ENCODE measurements around the gene TSPAN5. TPM values are rescaled to one million over a fixed set of nuclear protein-coding genes. Genes with fewer than 3 reads are reported as not detected.
A peak's percentile ranks its signal among the peaks of the same experiment; 100 is the strongest.

TSPAN5 gene
- total and polyA plus RNA-seq, 4 donors, result 60.7 to 93.9 (median 76.3) TPM

DNA sequence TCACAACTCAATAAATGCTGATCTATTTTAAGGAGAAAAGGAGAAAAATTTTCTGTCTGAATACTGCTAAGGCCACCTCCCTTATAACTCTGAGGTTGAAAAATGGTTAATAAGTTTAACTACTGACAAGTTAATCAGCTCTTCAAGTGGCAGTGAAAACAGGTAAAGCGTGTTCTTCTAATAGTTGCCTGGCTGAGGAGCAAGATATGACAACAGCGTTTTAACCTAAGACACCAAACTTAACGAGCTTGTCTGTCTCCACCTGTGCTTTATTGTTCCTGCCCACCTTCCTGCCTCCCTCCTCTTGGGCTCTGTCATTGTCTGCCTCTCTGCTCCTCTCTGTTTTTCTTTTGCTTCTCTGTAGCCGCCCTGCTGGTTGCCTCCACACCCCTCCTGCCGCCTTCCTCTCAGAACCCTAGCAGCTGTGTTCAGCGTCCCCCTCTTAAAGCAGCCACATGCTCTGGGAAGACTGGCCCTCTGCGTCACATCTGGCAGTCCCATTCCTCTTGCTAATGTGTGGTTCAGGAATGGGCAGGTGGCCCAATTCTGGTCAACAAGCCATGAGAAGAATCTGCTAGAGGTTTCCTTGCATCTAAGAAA, 4.3 kb upstream of the TSPAN5 start:
- 60% methylated on average over 7 of the region's 7 CpGs for WGBS (ENCODE audit: insufficient coverage)
- DNase-seq (ENCODE audit: low read depth in 4 of 6, low spot score in 6 of 6), result no peak

DNA sequence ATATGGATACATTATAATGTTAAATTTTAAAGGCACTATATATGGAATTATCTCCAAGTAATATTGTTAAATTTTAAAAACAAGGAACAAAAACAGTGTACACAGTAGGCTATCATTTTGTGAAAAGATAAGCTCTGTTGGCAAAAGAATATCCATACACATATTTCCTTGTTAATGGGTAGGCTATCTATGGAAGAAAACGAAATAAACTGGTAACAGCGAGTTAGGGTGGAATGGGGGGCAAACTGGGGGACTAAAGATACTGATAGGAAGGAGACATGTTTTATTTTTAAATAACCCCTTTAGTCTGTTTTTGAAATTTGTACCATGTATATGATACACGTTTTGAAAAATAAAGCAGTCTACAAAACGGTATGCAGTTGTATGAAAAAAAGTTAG, 3.6 kb upstream of the TSPAN5 start:
- Histone ChIP-seq H3K9me3 (ENCODE audit: control insufficient read depth, insufficient read depth, low read length) (peaks cover 4% of the 10 kb centered on the region), H3K27me3 (ENCODE audit: control insufficient read depth, insufficient read depth, low read length) (no peaks in the 10 kb centered on the region), H3K36me3 (ENCODE audit: control insufficient read depth, insufficient read depth, low read length) (no peaks in the 10 kb centered on the region), H3K4me1 (ENCODE audit: control insufficient read depth, insufficient read depth, low read length) (no peaks in the 10 kb centered on the region), H3K27ac (ENCODE audit: low read depth, low read length) (no peak overlapping the region), H3K4me3 (ENCODE audit: low read depth, low read length) (no peak overlapping the region)
- WGBS (ENCODE audit: insufficient coverage), result no CpG with 5 or more reads among the region's 4 CpGs
- no peak for DNase-seq (ENCODE audit: low read depth in 4 of 6, low spot score in 6 of 6)

More for the DNA sequence above, 4.3 kb upstream of the TSPAN5 start:
- Histone ChIP-seq H3K36me3 (ENCODE audit: control insufficient read depth, insufficient read depth, low read length) (no peaks in the 10 kb centered on the region), H3K27ac (ENCODE audit: low read depth, low read length) (no peak overlapping the region), H3K4me1 (ENCODE audit: control insufficient read depth, insufficient read depth, low read length) (no peaks in the 10 kb centered on the region), H3K4me3 (ENCODE audit: low read depth, low read length) (no peak overlapping the region), H3K9me3 (ENCODE audit: control insufficient read depth, insufficient read depth, low read length) (peaks cover 4% of the 10 kb centered on the region), H3K27me3 (ENCODE audit: control insufficient read depth, insufficient read depth, low read length) (no peaks in the 10 kb centered on the region)

DNA sequence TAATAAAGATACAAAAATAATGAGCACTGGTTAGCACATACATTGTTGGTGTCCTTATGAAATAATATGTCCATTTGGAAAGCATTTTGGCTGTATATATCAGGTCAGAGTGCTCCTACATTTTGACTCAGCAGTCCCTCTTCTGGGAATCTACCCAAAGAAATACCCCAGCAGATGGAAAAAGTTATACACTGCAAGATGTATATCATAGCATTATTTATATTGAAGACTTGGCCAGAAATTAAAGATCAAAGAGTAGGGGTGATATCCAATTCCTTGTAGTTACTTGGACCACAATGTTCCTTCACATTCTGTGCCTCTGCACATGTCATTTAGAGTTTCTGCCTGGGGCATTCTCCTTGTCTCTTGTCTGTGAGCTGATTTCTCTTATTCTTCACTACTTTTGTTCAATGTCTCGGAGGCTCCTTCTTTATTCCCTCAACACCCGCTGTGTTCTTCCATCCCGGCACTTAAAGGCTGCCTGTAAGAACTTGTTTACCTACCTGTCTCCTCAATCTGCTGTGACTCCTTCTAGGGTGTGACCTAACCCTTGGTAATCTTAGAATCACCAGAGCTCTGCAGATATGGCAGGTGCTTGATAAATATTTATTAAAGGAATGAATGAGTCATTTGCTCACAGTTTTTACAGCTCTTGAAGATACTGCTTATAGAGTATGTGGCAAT, 3.1 kb upstream of the TSPAN5 start:
- no peaks in the 10 kb centered on the region for H3K36me3 ChIP-seq (ENCODE audit: control insufficient read depth, insufficient read depth, low read length)
- 63% methylated on average over 3 of the region's 3 CpGs for WGBS (ENCODE audit: insufficient coverage)
- peak in 1 of 6 donors; percentile 39 for DNase-seq (ENCODE audit: low read depth in 4 of 6, low spot score in 6 of 6)

GRCh38 chr4:98659741-98660462, 1.5 kb upstream of the TSPAN5 start:
- Histone ChIP-seq H3K4me1 (ENCODE audit: control insufficient read depth, insufficient read depth, low read length) (peaks cover 2% of the 10 kb centered on the region), H3K36me3 (ENCODE audit: control insufficient read depth, insufficient read depth, low read length) (no peaks in the 10 kb centered on the region), H3K27me3 (ENCODE audit: control insufficient read depth, insufficient read depth, low read length) (no peaks in the 10 kb centered on the region), H3K4me3 (ENCODE audit: low read depth, low read length) (peak overlapping the region; percentile 89), H3K9me3 (ENCODE audit: control insufficient read depth, insufficient read depth, low read length) (peaks cover 4% of the 10 kb centered on the region), H3K27ac (ENCODE audit: low read depth, low read length) (no peak overlapping the region)
- 87% methylated on average over 3 of the region's 7 CpGs for WGBS (ENCODE audit: insufficient coverage)
- no peak for DNase-seq (ENCODE audit: low read depth in 4 of 6, low spot score in 6 of 6)

More for the DNA sequence above, 3.1 kb upstream of the TSPAN5 start:
- no peaks in the 10 kb centered on the region for H3K4me1 ChIP-seq (ENCODE audit: control insufficient read depth, insufficient read depth, low read length)
- H3K27me3 ChIP-seq (ENCODE audit: control insufficient read depth, insufficient read depth, low read length), result no peaks in the 10 kb centered on the region
- no peak overlapping the region for H3K4me3 ChIP-seq (ENCODE audit: low read depth, low read length)
- H3K27ac ChIP-seq (ENCODE audit: low read depth, low read length), result no peak overlapping the region
- H3K9me3 ChIP-seq (ENCODE audit: control insufficient read depth, insufficient read depth, low read length), result peaks cover 4% of the 10 kb centered on the region

DNA sequence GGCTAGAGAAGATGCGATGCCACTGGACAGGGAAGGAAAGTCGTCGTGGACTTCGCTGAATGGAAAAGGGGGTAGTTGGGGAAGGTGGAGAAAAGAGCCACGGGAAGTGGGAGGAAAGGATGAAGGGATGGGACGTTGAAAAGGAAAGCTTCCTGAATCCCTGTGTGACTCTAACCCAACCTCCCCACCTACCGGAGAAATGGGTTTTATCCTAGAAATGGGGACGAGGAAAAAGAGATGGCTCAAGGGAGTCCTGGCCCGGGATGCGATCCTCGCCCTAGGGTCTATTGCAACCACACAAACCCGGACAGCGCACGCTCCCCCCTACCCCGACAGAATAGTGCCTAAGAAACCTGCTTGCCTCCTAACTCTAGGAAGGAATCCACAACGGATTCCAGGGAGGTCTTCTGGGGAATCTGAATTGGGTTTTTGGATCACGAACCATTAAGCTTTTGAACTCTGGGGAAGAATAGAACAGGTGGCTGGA, 738 bp upstream of the TSPAN5 start:
- no peaks in the 10 kb centered on the region for H3K9me3 ChIP-seq (ENCODE audit: control insufficient read depth, insufficient read depth, low read length)
- H3K27me3 ChIP-seq (ENCODE audit: control insufficient read depth, insufficient read depth, low read length), result no peaks in the 10 kb centered on the region
- 11% methylated on average over 8 of the region's 17 CpGs for WGBS (ENCODE audit: insufficient coverage)
- peaks cover 5% of the 10 kb centered on the region for H3K4me1 ChIP-seq (ENCODE audit: control insufficient read depth, insufficient read depth, low read length)
- H3K27ac ChIP-seq (ENCODE audit: low read depth, low read length), result peak overlapping the region; percentile 82
- peak in 1 of 6 donors; percentile 33 for DNase-seq (ENCODE audit: low read depth in 4 of 6, low spot score in 6 of 6)
- peak overlapping the region; percentile 89 for H3K4me3 ChIP-seq (ENCODE audit: low read depth, low read length)
- no peaks in the 10 kb centered on the region for H3K36me3 ChIP-seq (ENCODE audit: control insufficient read depth, insufficient read depth, low read length)

DNA sequence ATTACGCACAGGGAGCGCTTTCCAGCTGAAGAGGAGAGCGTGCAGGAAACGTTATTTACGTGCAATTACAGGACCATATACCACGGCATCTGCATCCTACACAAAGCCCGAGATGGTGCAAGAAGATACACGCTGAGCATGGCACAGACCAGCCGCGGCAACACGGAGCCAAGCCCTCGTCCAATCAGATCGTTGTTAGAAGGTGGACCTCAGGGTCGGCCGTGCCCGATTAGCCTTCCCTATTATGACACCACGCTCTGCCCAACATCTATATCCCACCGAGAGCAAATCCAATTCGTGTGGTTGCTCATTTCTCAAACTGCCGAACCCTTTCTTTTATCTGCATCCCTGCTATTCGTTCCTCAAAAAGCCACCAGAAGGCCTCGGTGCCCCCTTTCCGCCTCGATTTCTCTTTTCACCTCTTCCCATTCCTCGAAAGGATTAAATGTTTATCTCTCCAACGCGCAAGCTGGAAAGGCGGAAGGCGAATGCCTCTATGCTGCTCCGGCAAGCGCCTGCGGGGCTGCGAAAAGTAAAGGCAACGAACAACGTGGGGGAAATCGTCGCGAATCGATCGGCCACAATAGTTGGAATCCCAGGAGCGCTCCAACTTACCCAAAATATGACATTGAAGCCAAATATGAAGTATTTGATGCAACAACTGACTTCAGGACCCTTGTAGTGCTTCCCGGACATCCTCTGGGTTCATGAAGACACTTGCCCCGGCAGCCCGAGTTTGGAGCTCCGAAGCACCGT, 702 bp downstream of the TSPAN5 start:
- no peaks in the 10 kb centered on the region for H3K9me3 ChIP-seq (ENCODE audit: control insufficient read depth, insufficient read depth, low read length)
- H3K36me3 ChIP-seq (ENCODE audit: control insufficient read depth, insufficient read depth, low read length), result no peaks in the 10 kb centered on the region
- H3K27ac ChIP-seq (ENCODE audit: low read depth, low read length), result peak overlapping the region; percentile 90
- 0% methylated on average over 46 of the region's 46 CpGs for WGBS (ENCODE audit: insufficient coverage)
- H3K27me3 ChIP-seq (ENCODE audit: control insufficient read depth, insufficient read depth, low read length), result no peaks in the 10 kb centered on the region
- DNase-seq (ENCODE audit: low read depth in 4 of 6, low spot score in 6 of 6), result peak in 5 of 6 donors; percentile 46 to 95 (median 81)
- peak overlapping the region; percentile 89 for H3K4me3 ChIP-seq (ENCODE audit: low read depth, low read length)
- H3K4me1 ChIP-seq (ENCODE audit: control insufficient read depth, insufficient read depth, low read length), result peaks cover 5% of the 10 kb centered on the region

DNA sequence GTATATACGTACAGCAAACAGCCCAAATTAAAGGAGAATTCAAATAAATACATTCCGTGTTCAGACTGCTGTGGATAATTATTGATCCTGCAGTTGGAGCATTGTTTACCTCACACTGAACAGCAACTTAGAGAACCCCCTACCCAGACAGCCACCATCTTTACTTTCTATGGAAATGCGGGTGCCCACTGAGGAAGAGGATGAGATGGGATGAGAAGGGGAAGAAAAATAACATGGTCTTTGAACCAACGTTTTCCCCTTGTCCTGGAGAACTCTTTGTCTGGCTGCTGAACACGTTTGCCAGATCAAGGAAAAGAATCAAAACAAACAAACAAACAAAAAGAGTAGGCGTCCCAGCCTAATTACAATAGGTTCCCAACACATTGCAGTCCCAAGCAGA, 1.5 kb downstream of the TSPAN5 start:
- Histone ChIP-seq H3K4me3 (ENCODE audit: low read depth, low read length) (peak overlapping the region; percentile 89), H3K27ac (ENCODE audit: low read depth, low read length) (peak overlapping the region; percentile 90), H3K27me3 (ENCODE audit: control insufficient read depth, insufficient read depth, low read length) (no peaks in the 10 kb centered on the region), H3K36me3 (ENCODE audit: control insufficient read depth, insufficient read depth, low read length) (no peaks in the 10 kb centered on the region), H3K9me3 (ENCODE audit: control insufficient read depth, insufficient read depth, low read length) (no peaks in the 10 kb centered on the region), H3K4me1 (ENCODE audit: control insufficient read depth, insufficient read depth, low read length) (peaks cover 5% of the 10 kb centered on the region)
- 0% methylated on average over 2 of the region's 6 CpGs for WGBS (ENCODE audit: insufficient coverage)
- peak in 2 of 6 donors; percentile 41 to 66 for DNase-seq (ENCODE audit: low read depth in 4 of 6, low spot score in 6 of 6)

- H3K36me3 ChIP-seq (ENCODE audit: control insufficient read depth, insufficient read depth, low read length), result no peaks in the 10 kb centered on the region
- DNase-seq (ENCODE audit: low read depth in 4 of 6, low spot score in 6 of 6), result peak in 2 of 6 donors; percentile 39 to 57
- WGBS (ENCODE audit: insufficient coverage), result no CpG with 5 or more reads among the region's 5 CpGs
Measured at GRCh38 chr4:98656443-98656842, 2.0 kb downstream of the TSPAN5 start.

More at GRCh38 chr4:98656443-98656842, 2.0 kb downstream of the TSPAN5 start:
- peak overlapping the region; percentile 69 for H3K27ac ChIP-seq (ENCODE audit: low read depth, low read length)
- H3K4me3 ChIP-seq (ENCODE audit: low read depth, low read length), result peak overlapping the region; percentile 89
- H3K27me3 ChIP-seq (ENCODE audit: control insufficient read depth, insufficient read depth, low read length), result no peaks in the 10 kb centered on the region
- no peaks in the 10 kb centered on the region for H3K9me3 ChIP-seq (ENCODE audit: control insufficient read depth, insufficient read depth, low read length)
- H3K4me1 ChIP-seq (ENCODE audit: control insufficient read depth, insufficient read depth, low read length), result peaks cover 5% of the 10 kb centered on the region

Measured in spinal cord (tissue), 10 donors.